ENCODE measurements around the gene HKDC1.
A peak's percentile ranks its signal among the peaks of the same experiment; 100 is the strongest.
"Not testable (repeated sequence)": the region's sequence is repeated elsewhere in the genome, so short reads cannot be mapped to it uniquely, and the experiment has no call there.

Gene HKDC1

DNA sequence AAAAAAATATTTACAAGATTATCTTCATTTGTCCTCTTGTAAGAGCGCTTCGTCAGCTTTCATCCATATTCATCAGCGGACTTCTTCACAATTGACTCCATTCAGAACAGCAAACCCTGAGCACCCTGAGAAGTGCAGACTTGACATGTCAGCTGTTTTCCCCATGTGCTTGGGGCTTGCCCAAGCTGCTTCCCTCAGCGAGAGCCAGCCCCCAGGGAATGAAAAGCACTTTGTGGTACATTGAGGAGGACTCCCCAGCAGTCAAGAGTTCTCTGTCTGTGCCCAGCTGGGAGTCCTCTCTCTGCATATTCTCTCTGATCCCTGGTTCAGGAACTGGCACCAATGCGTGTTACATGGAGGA, 22.7 kb downstream of the HKDC1 start:
- no peak for DNase-seq

DNA sequence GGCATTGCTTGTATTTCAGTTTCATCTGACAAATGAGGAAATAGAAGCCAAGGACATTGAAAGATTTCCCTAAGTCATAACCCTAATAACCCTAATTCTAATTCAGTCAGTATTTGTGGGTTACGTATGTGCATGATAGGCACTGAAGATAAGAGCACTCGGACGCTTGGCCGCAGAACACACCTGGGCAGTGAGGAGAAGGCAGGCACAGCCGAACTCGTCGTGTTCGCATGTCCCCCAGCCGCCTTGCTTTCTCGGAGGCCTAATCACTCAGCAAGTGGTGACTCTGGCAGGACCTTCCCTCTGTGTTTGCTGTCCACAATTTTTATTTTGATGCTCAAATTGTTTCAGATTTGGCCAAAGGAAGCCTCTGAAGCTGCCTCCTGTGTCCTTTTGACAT, 23.7 kb downstream of the HKDC1 start:
- no peak for DNase-seq

DNA sequence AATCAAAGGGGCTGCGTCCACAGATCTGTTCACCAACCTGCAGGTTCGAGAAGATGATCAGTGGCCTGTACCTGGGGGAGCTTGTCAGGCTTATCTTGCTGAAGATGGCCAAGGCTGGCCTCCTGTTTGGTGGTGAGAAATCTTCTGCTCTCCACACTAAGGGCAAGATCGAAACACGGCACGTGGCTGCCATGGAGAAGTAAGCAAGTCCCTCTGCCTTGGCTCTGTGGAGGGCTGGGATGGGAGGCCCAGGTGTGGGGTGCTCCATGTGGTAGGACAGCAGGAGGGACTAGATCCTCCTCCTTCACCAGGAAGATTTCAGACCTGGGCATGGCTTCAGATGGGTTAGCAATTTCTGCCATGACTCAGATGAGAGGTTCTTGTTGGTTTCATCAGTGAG, 25.9 kb downstream of the HKDC1 start:
- no peak for DNase-seq

DNA sequence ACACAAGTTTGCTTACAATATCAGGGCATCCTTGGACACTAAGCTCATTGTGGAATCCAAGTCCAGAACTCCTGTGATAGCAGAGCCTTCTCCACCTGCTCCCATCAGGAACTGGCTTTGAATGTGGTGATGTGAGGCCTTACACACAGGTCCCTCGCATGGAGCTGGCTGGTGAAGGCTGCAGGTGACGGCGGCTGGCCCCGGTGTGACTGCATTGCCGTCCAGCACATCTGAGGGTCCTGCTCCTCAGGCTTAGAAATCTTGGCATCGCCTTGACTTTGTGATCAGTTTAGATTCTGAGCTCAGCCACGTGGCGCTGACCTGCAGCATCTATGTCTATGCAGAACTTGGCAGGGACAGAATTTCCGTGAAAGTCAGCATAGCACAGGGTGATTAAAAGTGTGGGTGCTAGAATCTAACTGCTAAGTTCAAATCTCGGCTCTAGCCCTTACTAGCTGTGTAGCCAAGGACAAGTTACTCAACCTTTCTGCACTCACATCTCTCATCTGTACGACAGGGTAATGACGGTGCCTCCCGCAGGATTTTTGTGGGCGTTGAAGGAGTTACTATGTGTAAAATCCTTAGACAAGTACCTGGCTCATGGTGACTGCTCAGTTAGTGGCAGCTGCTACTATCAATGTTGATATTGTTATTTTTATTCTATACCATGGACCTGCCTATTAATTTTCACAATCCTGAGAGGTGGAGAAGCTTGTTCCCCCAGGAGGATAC, 26.6 kb downstream of the HKDC1 start:
- no peak for DNase-seq

DNA sequence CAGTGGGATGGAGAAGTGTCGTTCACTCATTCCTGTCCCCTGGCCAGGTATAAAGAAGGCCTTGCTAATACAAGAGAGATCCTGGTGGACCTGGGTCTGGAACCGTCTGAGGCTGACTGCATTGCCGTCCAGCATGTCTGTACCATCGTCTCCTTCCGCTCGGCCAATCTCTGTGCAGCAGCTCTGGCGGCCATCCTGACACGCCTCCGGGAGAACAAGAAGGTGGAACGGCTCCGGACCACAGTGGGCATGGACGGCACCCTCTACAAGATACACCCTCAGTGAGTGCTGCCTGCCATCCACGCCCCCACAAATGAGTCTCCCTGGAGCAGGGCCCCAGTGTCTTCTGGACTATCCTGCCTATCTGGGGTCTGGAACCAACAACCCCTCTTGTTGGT, 27.2 kb downstream of the HKDC1 start:
- no peak for DNase-seq

DNA sequence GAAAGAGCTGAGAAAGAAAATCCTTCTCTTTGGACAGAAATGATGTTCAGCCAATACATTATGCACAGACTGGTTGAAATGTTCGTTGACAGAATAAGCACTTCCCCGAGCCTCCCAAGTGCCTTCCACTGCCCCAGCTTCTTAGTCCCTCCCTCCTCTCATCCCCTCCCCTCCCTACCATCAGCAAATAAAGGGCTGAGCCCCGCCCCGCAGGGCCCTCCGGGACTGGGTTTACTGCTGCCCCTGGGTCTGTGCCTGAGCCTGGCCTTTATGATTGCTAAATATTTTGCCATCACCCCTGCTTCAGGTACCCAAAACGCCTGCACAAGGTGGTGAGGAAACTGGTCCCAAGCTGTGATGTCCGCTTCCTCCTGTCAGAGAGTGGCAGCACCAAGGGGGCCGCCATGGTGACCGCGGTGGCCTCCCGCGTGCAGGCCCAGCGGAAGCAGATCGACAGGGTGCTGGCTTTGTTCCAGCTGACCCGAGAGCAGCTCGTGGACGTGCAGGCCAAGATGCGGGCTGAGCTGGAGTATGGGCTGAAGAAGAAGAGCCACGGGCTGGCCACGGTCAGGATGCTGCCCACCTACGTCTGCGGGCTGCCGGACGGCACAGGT, 28.1 kb downstream of the HKDC1 start:
- DNase-seq, result no peak

DNA sequence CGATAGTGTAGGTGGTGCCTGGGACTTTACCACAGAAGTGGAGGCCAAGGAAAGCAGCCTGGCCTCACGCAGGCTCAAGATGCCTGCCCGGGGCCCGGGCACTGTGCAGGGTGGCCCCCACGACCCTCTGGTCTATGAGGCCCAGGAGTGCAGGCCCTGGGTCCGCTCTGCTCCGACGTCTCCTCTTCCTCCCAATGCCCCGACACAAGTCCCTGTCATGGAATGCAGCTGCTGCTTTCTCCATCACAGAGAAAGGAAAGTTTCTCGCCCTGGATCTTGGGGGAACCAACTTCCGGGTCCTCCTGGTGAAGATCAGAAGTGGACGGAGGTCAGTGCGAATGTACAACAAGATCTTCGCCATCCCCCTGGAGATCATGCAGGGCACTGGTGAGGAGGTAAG, 29.9 kb downstream of the HKDC1 start:
- DNase-seq, result no peak

DNA sequence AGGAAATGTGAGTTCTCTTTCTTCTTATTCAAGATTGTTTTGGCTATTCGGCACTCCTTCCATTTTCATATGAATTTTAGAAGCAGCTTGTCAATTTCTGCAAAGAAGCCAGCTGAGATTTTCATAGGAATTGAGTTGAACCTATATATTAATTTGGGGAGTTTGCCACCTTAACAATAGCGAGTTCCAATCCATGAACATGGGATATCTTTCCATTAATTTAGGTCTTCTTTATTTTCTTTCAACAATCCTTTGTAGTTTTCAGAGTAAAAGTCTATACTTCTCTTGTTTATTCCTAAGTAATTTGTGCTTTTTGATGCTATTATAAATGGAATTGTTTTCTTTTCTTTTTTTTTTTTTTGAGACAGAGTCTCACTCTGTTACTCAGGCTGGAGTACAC, 31.3 kb downstream of the HKDC1 start:
- not testable (repeated sequence) for DNase-seq

DNA sequence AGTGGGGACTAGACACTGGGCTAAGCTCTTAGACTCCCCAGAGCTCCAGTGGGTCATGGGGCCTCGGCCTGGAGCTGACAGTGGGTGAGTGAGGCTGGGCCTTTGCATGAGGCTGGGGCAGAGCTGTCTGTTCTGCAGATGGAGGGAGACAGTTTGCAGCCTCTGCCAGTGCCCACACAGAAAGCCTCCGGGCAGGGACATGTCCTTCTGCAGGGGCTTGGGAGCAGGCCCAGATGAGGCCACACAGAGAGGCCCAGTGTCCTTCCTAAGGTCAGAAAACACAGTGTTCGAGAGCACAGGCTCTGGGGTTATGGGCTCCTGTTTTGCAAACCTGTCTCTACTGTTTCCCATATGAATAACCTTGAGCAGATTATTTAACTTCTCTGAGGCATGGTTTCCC, 33.0 kb downstream of the HKDC1 start:
- DNase-seq, result no peak

DNA sequence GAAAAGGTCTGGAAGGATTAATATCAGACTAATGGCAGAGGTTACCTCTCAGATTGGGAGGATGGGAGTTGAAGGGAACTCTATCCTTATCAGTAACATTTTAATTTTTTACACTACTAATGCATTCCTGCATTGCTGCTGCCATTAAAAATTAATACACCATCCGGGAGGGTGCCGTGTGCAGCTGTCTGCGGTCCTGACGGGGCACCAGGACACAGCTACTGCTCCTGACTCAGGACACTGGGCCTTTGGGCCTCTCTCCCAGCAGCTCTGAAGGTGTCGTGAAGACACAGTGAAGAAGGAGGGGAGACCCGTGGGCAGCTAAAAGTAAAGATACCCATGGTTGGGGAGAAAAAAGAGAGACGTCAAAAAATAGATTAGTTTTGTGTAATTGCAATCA, 34.7 kb downstream of the HKDC1 start:
- no peak for DNase-seq

DNA sequence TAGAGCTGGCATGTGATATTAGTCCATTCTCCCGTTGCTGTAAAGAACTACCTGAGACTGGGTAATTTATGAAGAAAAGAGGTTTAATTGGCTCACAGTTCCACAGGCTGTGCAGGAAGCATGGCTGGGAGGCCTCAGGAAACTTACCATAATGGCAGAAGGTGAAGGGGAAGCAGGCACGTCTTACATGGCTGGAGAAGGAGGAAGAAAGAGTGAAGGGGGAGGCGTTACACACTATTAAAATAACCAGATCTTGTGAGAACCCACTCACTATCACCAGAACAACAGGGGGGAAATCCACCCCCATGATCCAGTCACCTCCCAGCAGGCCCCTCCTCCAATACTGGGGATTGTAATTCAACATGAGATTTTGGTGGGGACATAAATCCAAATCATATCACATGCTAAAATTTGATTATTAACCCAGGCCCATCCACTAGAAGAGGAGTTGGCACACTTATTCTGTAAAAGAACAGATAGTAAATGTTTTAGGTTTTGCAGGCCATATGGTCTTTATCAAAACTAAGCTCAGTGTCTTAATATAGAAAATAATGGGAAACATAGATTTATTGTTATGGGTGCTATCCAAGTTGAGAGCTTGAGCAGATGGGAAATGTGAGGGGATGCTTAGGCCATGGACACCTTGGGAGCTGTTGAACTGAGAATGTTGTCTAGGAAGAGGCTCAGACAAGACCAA, 39.6 kb downstream of the HKDC1 start:
- DNase-seq, result no peak

DNA sequence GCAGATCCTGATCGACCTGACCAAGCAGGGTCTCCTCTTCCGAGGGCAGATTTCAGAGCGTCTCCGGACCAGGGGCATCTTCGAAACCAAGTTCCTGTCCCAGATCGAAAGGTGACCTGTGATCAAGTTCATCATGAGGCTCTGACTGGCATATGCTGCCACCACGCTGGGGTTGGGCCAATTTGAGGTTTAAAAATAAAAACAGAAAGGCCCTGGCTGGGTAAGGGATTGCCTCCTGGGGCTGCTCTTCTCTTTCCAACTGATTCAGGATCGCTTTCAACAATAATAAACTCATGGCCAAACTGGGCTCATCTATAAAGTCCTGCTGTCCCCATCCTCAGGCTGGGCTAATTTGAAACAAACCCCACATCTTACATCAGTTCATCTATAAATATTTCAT, 41.1 kb downstream of the HKDC1 start:
- no peak for DNase-seq

DNA sequence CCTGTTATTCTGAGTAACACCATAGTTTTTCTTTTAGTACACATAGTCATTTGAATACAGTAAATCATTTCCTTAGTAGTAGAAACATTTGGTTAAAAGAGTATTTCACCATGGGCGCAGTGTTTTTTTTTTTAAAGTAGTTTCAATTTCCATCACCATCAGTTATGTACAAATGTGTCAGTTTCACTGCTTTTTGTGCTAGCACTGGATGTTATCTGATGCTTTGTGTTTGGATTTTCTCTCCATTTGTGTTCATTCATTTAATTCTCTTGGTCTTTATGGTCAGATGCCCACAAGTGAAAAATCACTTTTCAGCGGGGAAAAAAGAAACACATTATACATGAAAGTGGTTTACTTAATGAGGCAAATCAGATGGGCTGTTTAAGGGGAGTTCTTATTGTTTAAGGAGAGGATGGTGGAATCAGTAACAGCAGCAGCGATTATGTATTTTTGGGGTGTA, 42.2 kb downstream of the HKDC1 start:
- DNase-seq, result no peak

DNA sequence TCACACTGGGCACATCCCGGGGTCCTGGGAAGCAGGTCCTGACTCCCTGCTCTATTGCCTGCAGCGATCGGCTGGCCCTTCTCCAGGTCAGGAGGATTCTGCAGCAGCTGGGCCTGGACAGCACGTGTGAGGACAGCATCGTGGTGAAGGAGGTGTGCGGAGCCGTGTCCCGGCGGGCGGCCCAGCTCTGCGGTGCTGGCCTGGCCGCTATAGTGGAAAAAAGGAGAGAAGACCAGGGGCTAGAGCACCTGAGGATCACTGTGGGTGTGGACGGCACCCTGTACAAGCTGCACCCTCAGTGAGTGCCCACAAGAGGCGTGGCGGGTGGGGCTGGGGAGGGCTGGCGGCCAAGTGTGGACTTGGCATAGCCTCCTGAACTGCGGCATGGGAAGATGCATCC, 45.4 kb downstream of the HKDC1 start:
- DNase-seq, result no peak

DNA sequence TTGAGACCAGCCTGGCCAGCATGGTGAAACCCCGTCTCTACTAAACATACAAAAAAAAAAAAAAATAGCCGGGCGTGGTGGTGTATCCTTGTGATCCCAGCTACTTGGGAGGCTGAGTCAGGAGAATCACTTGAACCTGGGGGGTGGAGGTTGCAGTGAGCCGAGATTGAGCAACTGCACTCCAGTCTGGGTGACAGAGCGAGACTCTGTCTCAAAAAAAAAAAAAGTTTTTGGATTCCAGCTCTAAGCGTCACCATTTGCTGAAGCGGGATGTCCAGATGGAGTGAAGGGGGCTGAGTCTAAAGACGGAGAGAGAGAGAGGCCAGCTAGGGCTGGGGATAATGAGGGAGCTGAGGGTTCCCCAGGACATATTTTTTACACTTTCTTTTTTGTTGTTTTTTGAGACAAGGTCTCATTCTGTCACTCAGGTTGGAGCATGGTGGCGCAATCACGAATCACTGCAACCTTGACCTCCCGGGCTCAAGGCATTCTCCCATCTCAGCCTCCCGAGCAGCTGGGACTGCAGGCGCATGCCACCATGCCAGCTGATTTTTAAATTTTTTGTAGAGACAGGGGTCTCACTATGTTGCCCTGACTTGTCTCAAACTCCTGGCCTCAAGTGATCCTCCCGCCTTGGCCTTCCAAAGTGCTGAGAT, 48.8 kb downstream of the HKDC1 start:
- DNase-seq, result no peak

DNA sequence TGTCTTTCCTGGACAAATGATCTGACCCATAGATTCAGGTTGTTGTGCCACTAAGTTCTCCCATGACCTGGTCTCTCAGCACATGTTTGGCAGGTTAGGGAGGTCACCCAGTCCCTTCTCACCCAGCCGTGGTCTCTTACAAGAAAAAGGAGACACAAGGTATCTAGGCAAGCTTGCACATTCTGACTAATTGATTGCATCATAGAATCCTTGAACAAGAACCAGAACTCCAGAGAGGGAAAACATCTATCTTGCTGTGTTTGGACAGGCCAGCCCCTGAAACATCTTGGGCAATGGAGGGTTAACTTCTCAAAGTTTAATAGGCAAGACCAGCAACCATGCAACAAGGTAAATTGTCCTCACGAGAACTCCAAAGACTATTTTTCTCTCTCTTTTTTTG, 49.6 kb downstream of the HKDC1 start:
- no peak for DNase-seq

DNA sequence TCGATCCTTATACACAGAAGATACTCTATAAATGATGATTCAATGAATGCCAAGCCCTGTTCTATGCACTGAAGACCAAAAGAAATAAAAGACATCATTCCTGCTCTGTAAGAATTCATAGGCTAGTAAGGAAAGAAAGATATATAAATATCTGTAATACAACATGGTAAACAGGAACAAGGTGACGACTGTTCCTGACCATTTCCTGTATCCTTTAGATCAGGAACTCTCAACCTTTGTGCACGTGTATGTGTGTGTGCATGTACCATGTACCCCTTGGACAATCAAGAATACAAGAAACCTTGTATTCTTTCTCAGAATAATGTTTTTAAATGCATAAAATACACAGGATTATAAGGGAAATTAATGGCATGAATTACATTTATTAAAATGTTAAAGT, 50.9 kb downstream of the HKDC1 start:
- no peak for DNase-seq

DNA sequence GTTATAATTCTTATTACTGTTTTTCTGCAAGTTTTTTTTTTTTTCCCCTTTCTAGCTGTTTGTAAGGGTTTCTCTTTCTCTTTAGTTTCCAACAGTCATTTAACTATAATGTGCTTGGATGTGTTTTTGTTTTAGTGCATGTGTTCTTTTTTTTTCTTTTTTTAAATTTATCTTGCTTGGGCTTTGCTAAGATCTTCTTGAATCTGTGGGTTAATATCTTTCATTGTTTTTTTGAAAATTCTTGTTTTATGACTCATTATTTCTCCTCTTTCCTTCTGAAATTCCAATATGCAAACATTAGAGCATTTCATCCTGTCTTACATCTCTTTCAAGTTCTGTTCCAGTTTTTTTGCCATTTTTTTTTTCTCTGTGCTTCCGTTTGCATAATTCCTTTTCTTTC, 52.5 kb downstream of the HKDC1 start:
- no peak for DNase-seq

DNA sequence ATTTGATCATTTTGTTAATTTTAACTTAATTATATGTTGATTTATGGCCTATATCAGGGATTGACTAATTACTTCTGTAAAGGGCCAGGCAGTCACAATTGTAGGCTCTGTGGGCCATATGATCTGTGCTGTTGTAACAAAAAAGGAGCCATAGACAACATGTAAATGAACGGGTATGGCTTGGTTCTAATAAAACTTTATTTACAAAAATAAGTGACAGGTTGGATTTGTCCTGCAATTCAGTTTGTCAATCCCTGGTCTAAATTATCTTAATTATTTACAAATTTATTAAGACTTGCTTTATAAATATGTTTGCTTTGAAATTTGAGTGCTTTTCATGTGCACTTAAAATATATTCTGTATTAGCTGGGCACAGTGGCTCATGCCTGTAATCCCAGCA, 55.3 kb downstream of the HKDC1 start:
- no peak for DNase-seq

DNA sequence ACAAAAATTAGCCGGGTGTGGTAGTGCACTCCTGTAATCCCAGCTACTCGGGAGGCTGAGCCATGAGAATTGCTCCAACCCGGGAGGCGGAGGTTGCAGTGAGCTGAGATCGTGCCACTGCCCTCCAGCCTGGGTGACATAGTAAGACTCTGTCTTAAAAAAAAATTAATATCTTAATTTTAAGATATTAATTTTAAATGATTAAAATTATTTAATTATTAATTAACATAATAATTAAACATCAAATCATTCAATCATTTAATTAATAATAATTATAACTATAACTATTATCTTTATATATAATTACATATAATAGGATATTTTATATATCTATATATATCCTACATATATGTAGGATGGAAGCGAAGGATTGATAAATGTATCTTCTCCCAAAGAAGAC, 56.4 kb downstream of the HKDC1 start:
- DNase-seq, result no peak

DNA sequence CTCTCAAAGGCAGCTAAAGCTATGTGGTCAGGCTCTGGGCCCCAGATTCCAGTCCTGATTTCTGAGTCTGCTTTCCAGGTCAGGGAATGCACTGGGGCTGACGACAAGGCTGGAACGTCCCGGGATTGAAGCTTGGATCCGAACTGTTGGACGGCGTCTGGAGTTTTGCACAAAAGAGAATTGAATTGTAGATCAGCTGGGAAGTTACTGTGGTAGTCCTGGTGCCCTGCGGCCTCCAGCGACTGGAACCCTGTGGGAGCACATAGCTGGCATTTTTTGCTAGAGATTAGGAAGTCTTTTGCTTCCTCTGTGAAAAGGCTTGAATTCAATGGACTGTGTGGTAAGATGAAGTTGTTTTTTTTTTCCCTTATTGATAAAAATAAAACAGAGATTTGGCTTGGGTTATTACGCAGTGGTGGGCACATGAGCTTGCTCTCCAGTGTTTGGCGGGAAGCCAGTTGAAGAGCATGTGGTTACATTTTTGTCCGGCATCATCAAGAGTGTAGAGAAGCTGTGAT, 58.4 kb downstream of the HKDC1 start, which contains the start of gene HK1:
TSS of gene HK1 (plus strand) at position 51 of the 518 bp plus-strand sequence.
- DNase-seq, result no peak

DNA sequence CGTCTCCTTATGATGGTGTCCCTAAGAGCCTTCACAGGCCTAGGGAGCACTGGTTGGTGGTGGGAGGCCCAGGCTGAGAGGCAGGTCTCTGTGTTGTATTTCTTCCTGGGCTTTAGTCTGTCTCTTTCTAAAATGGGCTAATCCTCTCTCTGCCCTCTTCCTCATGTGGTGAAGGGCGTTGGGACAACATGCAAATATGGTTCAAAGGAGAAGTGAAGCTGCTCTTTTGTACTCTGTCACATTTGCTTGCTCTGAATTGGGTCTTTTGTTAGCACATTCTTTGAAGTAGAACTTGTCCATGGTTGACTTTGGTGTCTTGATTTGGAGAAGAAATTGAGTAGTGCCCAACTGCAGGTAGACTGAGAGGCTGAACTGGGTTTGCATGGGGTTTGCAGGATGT, 59.0 kb downstream of the HKDC1 start:
- DNase-seq, result peak; percentile 60 to 61

Measured in inflammatory macrophage treated with lipopolysaccharide for 1 hour (primary cell).